NB4 (cell line): Measurements from ENCODE around the gene RABL6.

Experiments
- CTCF ChIP-seq: IDR thresholded peaks from one replicate; pipeline ENCODE4 v1.5.1; 2012; ENCODE audit warnings: low read depth, low read length
- POLR2A ChIP-seq: IDR thresholded peaks from 2 replicates; pipeline ENCODE4 v1.6.1; 2011; ENCODE audit warnings: mild to moderate bottlenecking; ENCODE audit not compliant: insufficient read length; ENCODE audit errors: extremely low read depth

GRCh38 chr9:136759001-136759400 is 48.7 kb upstream of the RABL6 start:
- TF ChIP-seq CTCF: no peak
- no peak for TF ChIP-seq POLR2A
